GM23338 (cell line): ENCODE results near the gene MOB2. TPM values are rescaled to one million over a fixed set of nuclear protein-coding genes. Genes with fewer than 3 reads are reported as not detected.

Source experiments
- ATAC-seq: fragments of 200-7000 bp; cut with Tn5 transposase; 3 replicates; pipeline ENCODE4 v1.9.1; 2020
- DNase-seq: peaks from one replicate; pipeline ENCODE4 v3.0.0-alpha.2; 2015; ENCODE audit warnings: low spot score
- H2AFZ ChIP-seq: fragments of 200-600 bp; sonication (generic); 2 replicates; pipeline ENCODE4 v1.8.0; 2016; ENCODE audit warnings: antibody characterized with exemption, mild to moderate bottlenecking, moderate library complexity
- H3F3A ChIP-seq: fragments of 200-600 bp; sonication (generic); replicated peaks from 2 replicates; pipeline ENCODE4 v1.8.0; 2017; ENCODE audit warnings: antibody characterized with exemption, mixed run types, low read depth
- H3K27ac ChIP-seq: fragments of 200-600 bp; sonication (generic); 2 replicates; pipeline ENCODE4 v1.6.1; 2016; ENCODE audit warnings: low read depth
- H3K27me3 ChIP-seq: fragments of 200-600 bp; sonication (generic); 2 replicates; pipeline ENCODE4 v1.8.0; 2016; ENCODE audit warnings: mild to moderate bottlenecking, mixed run types, moderate library complexity; ENCODE audit not compliant: insufficient read depth
- H3K36me3 ChIP-seq: fragments of 200-600 bp; sonication (generic); 2 replicates; pipeline ENCODE4 v1.8.0; 2016; ENCODE audit warnings: mild to moderate bottlenecking; ENCODE audit not compliant: insufficient read depth
- H3K4me1 ChIP-seq: fragments of 200-600 bp; sonication (generic); 2 replicates; pipeline ENCODE4 v1.8.0; 2016; ENCODE audit warnings: mild to moderate bottlenecking, moderate library complexity; ENCODE audit not compliant: insufficient read depth
- H3K4me2 ChIP-seq: fragments of 200-600 bp; sonication (generic); 2 replicates; pipeline ENCODE4 v1.7.1; 2017; ENCODE audit warnings: mixed run types
- H3K4me3 ChIP-seq: fragments of 200-600 bp; sonication (generic); 2 replicates; pipeline ENCODE4 v1.6.1; 2016; ENCODE audit warnings: mixed run types
- H3K79me2 ChIP-seq: fragments of 200-600 bp; sonication (generic); replicated peaks from 2 replicates; pipeline ENCODE4 v1.8.0; 2017; ENCODE audit warnings: mild to moderate bottlenecking; ENCODE audit not compliant: insufficient read depth
- H3K9me2 ChIP-seq: fragments of 200-600 bp; sonication (generic); 2 replicates; pipeline ENCODE4 v1.8.0; 2017; ENCODE audit not compliant: insufficient read depth
- H4K20me1 ChIP-seq: fragments of 200-600 bp; sonication (generic); replicated peaks from 2 replicates; pipeline ENCODE4 v1.8.0; 2017; ENCODE audit warnings: mild to moderate bottlenecking; ENCODE audit not compliant: insufficient read depth
- H3K27ac Mint-ChIP-seq: 2 replicates; pipeline ENCODE4 v1.8.0; 2020; ENCODE audit warnings: inconsistent platforms, mild to moderate bottlenecking, moderate library complexity, mixed read lengths
- H3K27me3 Mint-ChIP-seq: 3 replicates; pipeline ENCODE4 v1.8.0; 2022; ENCODE audit warnings: low read depth, mild to moderate bottlenecking, moderate library complexity, mixed read lengths, inconsistent platforms; ENCODE audit not compliant: insufficient read depth, poor library complexity
- H3K36me3 Mint-ChIP-seq: 3 replicates; pipeline ENCODE4 v1.8.0; 2021; ENCODE audit warnings: low read depth, mild to moderate bottlenecking, inconsistent platforms, moderate library complexity, mixed read lengths
- H3K4me1 Mint-ChIP-seq: 3 replicates; pipeline ENCODE4 v1.8.0; 2020; ENCODE audit warnings: mild to moderate bottlenecking, inconsistent platforms, mixed read lengths
- H3K4me3 Mint-ChIP-seq: 3 replicates; pipeline ENCODE4 v1.8.0; 2021; ENCODE audit warnings: moderate library complexity, mild to moderate bottlenecking, inconsistent platforms, mixed read lengths
- H3K9me3 Mint-ChIP-seq: 3 replicates; pipeline ENCODE4 v1.8.0; 2020; ENCODE audit warnings: moderate library complexity, mild to moderate bottlenecking, inconsistent platforms, mixed read lengths
- CREB1 ChIP-seq: fragments of 250-450 bp; sonication (Bioruptor Pico); IDR thresholded peaks from 2 replicates; pipeline ENCODE4 v1.5.0; 2020; ENCODE audit warnings: low read depth, mild to moderate bottlenecking, moderate library complexity
- CTCF ChIP-seq, 2 experiments: fragments of 200-600 bp in 1 of 2; sonication (generic) in 1 of 2; conservative IDR thresholded peaks; 2 replicates each; pipeline versions ENCODE4 v1.5.1 to v1.6.1; 2016 to 2017; ENCODE audit warnings: antibody characterized with exemption in 2 of 2, low read depth in 2 of 2, mild to moderate bottlenecking in 2 of 2, moderate library complexity in 1 of 2
- EZH2 ChIP-seq: fragments of 200-600 bp; sonication (generic); IDR thresholded peaks from one replicate; pipeline ENCODE4 v1.8.0; 2017; ENCODE audit warnings: antibody characterized with exemption, mild to moderate bottlenecking, low read depth; ENCODE audit not compliant: unreplicated experiment
- NANOG ChIP-seq: IDR thresholded peaks from 2 replicates; pipeline ENCODE4 v1.6.1; 2016; ENCODE audit warnings: antibody characterized with exemption, borderline replicate concordance
- REST ChIP-seq: IDR thresholded peaks from one replicate; pipeline ENCODE4 v1.6.1; 2018; ENCODE audit warnings: antibody characterized with exemption; ENCODE audit not compliant: unreplicated experiment
- STAT1 ChIP-seq: IDR thresholded peaks from one replicate; pipeline ENCODE4 v1.6.1; 2016; ENCODE audit warnings: antibody characterized with exemption; ENCODE audit not compliant: unreplicated experiment
- ZNF114 ChIP-seq: fragments of 250-450 bp; sonication (Bioruptor Pico); IDR thresholded peaks from 2 replicates; pipeline ENCODE4 v1.5.0; 2020; ENCODE audit warnings: mild to moderate bottlenecking, moderate library complexity
- ZNF462 ChIP-seq: fragments of 250-450 bp; sonication (Bioruptor Pico); IDR thresholded peaks from 2 replicates; pipeline ENCODE4 v1.5.0; 2020; ENCODE audit warnings: mild to moderate bottlenecking, moderate library complexity
- polyA plus RNA-seq: library from polyadenylated mRNA; unstranded; fragments of >200 nt; fragmentation: Nextera tagmentation; extraction: Ambion mirVana; gene quantifications from 2 replicates; pipeline ENCODE4 v1.2.1, GENCODE V29; 2016
- total RNA-seq: library from RNA; depleted of rRNA; stranded (reverse); fragments of >200 nt; shearing (Covaris generic); gene quantifications from 2 replicates; pipeline ENCODE4 v1.2.3, GENCODE V29; 2014

MOB2 gene
- total and polyA plus RNA-seq, 2 experiments from 2014 or later: 10.1 to 19.7 TPM

GRCh38 chr11:1466784-1467183 is 19.8 kb downstream of the MOB2 start (continued):
- no peak for TF ChIP-seq ZNF462

GRCh38 chr11:1463056-1463455 is 23.5 kb downstream of the MOB2 start:
- Mint-ChIP-seq H3K9me3 (no peaks in the 10 kb centered on the region), H3K27me3 (peaks cover 3% of the 10 kb centered on the region), H3K4me1 (peaks cover 6% of the 10 kb centered on the region), H3K4me3 (no peak overlapping the region), H3K36me3 (no peaks in the 10 kb centered on the region), H3K27ac (no peak overlapping the region)
- H3K9me2 ChIP-seq: no peaks in the 10 kb centered on the region
- no peaks in the 10 kb centered on the region for H3K36me3 ChIP-seq
- no peaks in the 10 kb centered on the region for H4K20me1 ChIP-seq
- H3K27me3 ChIP-seq: no peaks in the 10 kb centered on the region
- H3K79me2 ChIP-seq: no peaks in the 10 kb centered on the region
- no peak overlapping the region for H3K27ac ChIP-seq
- ATAC-seq (no peak), DNase-seq (no peak)
- H3K4me1 ChIP-seq: 0 out of 2 replicates have a peak, but pooled peaks cover 2% of the 10 kb centered on the region
- no peaks in the 10 kb centered on the region for H3F3A ChIP-seq
- no peak overlapping the region for H2AFZ ChIP-seq
- no peak overlapping the region for H3K4me3 ChIP-seq
- no peak overlapping the region for H3K4me2 ChIP-seq
- TF ChIP-seq EZH2 (no peak), REST (no peak), CREB1 (CRISPR knock-in tag) (no peak), STAT1 (no peak), ZNF114 (CRISPR knock-in tag) (no peak), NANOG (no peak), CTCF (conservative IDR thresholded peaks at IDR 0.05; ENCODE audit: low read depth in 2 of 2) (no peak)
